ENCODE measurements around the gene FBXO36. TPM values are rescaled to one million over a fixed set of nuclear protein-coding genes. Genes with fewer than 3 reads are reported as not detected.

FBXO36 gene
- 10 to 100 TPM in 1 of 6 donors, 1 to 10 TPM in 5; 2.4 to 13.8 (median 4.5) TPM for total RNA-seq

GRCh38 chr2:229922449-229923386 is at the start of gene FBXO36:
TSS of gene FBXO36 (plus strand) at chr2:229922503. CDS start at chr2:229922514, 11 bp downstream.
- peak within 1 kb of the TSS; percentile 89 to 98 (median 91) for H3K4me3 ChIP-seq
- no peaks in the 10 kb centered on the region for H3K9me3 ChIP-seq
- TF ChIP-seq EP300 (IDR thresholded peaks at IDR 0.05) (no peak), POLR2AphosphoS5 (IDR thresholded peaks at IDR 0.05) (no peak)
- peaks cover 0 to 3% (median 1%) of the 10 kb centered on the region in 4 donors for H3K36me3 ChIP-seq
- 2 to 3% methylated on average over 32 to 61 of the region's 61 CpGs for WGBS, 2 donors
- peak; percentile 80 to 92 for DNase-seq
- peak; percentile 90 to 91 for ATAC-seq (ENCODE audit: low FRiP score in 2 of 2)
- H3K27ac ChIP-seq, result peak within 1 kb of the TSS; percentile 99 to 100 (median 100)
- peaks cover 11 to 26% (median 17%) of the 10 kb centered on the region in 4 donors for H3K4me1 ChIP-seq
- no peaks in the 10 kb centered on the region for H3K27me3 ChIP-seq

- H3K4me3 ChIP-seq, result no peak overlapping the region
- WGBS, 2 donors, result 63 to 72% methylated on average over 1 of the region's 1 CpG
- DNase-seq, result no peak
- H3K27ac ChIP-seq, result no peak overlapping the region
- peaks cover 0 to 10% (median 9%) of the 10 kb centered on the region in 4 donors for H3K4me1 ChIP-seq
- H3K27me3 ChIP-seq, result no peaks in the 10 kb centered on the region
- no peaks in the 10 kb centered on the region for H3K9me3 ChIP-seq
- H3K36me3 ChIP-seq, result peaks cover 0 to 25% (median 15%) of the 10 kb centered on the region in 4 donors
- no peak for TF ChIP-seq POLR2AphosphoS5 (IDR thresholded peaks at IDR 0.05)
- TF ChIP-seq CTCF (IDR thresholded peaks at IDR 0.05), result no peak
- no peak for TF ChIP-seq POLR2A (IDR thresholded peaks at IDR 0.05)
- TF ChIP-seq EP300 (IDR thresholded peaks at IDR 0.05), result no peak
- no peak for ATAC-seq (ENCODE audit: low FRiP score in 2 of 2)
Measured at GRCh38 chr2:229873123-229873581, 49.2 kb upstream of the FBXO36 start.

GRCh38 chr2:229874647-229875046 is 47.7 kb upstream of the FBXO36 start:
- WGBS, 2 donors, result 86% methylated on average over 4 of the region's 4 CpGs
- no peaks in the 10 kb centered on the region for H3K9me3 ChIP-seq
- ATAC-seq (ENCODE audit: low FRiP score in 2 of 2), result no peak
- peaks cover 0 to 10% (median 8%) of the 10 kb centered on the region in 4 donors for H3K4me1 ChIP-seq
- DNase-seq, result no peak
- H3K27me3 ChIP-seq, result no peaks in the 10 kb centered on the region
- H3K4me3 ChIP-seq, result no peak overlapping the region
- peaks cover 4 to 36% (median 25%) of the 10 kb centered on the region in 4 donors for H3K36me3 ChIP-seq
- TF ChIP-seq POLR2A (IDR thresholded peaks at IDR 0.05) (no peak), EP300 (IDR thresholded peaks at IDR 0.05) (no peak), CTCF (IDR thresholded peaks at IDR 0.05) (no peak), POLR2AphosphoS5 (IDR thresholded peaks at IDR 0.05) (no peak)
- H3K27ac ChIP-seq, result no peak overlapping the region

GRCh38 chr2:229875549-229875948 is 46.8 kb upstream of the FBXO36 start:
- Histone ChIP-seq H3K27me3 (no peaks in the 10 kb centered on the region), H3K4me3 (no peak overlapping the region), H3K27ac (no peak overlapping the region), H3K4me1 (peaks cover 0 to 10% (median 8%) of the 10 kb centered on the region in 4 donors), H3K9me3 (no peaks in the 10 kb centered on the region), H3K36me3 (peaks cover 6 to 43% (median 25%) of the 10 kb centered on the region in 4 donors)
- DNase-seq, result no peak
- ATAC-seq (ENCODE audit: low FRiP score in 2 of 2), result no peak
- WGBS, 2 donors, result 81 to 91% methylated on average over 2 of the region's 2 CpGs
- TF ChIP-seq EP300 (IDR thresholded peaks at IDR 0.05) (no peak), POLR2AphosphoS5 (IDR thresholded peaks at IDR 0.05) (no peak), CTCF (IDR thresholded peaks at IDR 0.05) (no peak)

GRCh38 chr2:229879191-229879950 is 42.9 kb upstream of the FBXO36 start:
- Histone ChIP-seq H3K27ac (no peak overlapping the region), H3K36me3 (peaks cover 6 to 43% (median 25%) of the 10 kb centered on the region in 4 donors), H3K27me3 (no peaks in the 10 kb centered on the region), H3K9me3 (no peaks in the 10 kb centered on the region), H3K4me1 (peaks cover 0 to 5% (median 0%) of the 10 kb centered on the region in 4 donors), H3K4me3 (no peak overlapping the region)
- 79 to 80% methylated on average over 6 of the region's 6 CpGs for WGBS, 2 donors
- ATAC-seq (ENCODE audit: low FRiP score in 2 of 2) (no peak), DNase-seq (no peak)
- TF ChIP-seq POLR2A (IDR thresholded peaks at IDR 0.05) (no peak), POLR2AphosphoS5 (IDR thresholded peaks at IDR 0.05) (no peak)

Data from upper lobe of left lung (tissue), 6 donors.